Myocyte (in vitro differentiated cells): ENCODE results near the gene CMSS1. TPM values are rescaled to one million over a fixed set of nuclear protein-coding genes. Genes with fewer than 3 reads are reported as not detected.
A peak's percentile ranks its signal among the peaks of the same experiment; 100 is the strongest.

ENCODE experiments used
- DNase-seq: peaks from one replicate; pipeline ENCODE4 v3.0.0-alpha.2; 2012; ENCODE audit warnings: low read depth
- total RNA-seq: library from RNA; depleted of rRNA; stranded (reverse); fragments of >200 nt; gene quantifications from 2 replicates; pipeline ENCODE4 v1.2.3, GENCODE V29; 2014

The CMSS1 gene
- total RNA-seq, 1 donor from 2014 or later, result 27.2 TPM

- DNase-seq, result no peak
These were observed 165.0 kb downstream of the CMSS1 start for GRCh38 chr3:99982650-99983049.

- DNase-seq, result no peak
These were observed 166.5 kb downstream of the CMSS1 start for GRCh38 chr3:99984139-99984538.

GRCh38 chr3:99984668-99985067 is 167.0 kb downstream of the CMSS1 start:
- DNase-seq, result no peak

- no peak for DNase-seq
These were observed 172.5 kb downstream of the CMSS1 start for GRCh38 chr3:99990179-99990578.

GRCh38 chr3:99997293-99997692 is 179.6 kb downstream of the CMSS1 start:
- DNase-seq, result no peak

- DNase-seq, result no peak
These were observed 181.9 kb downstream of the CMSS1 start for GRCh38 chr3:99999536-99999935.

- DNase-seq, result no peak
These were observed 183.4 kb downstream of the CMSS1 start for GRCh38 chr3:100001083-100001482.

- DNase-seq, result no peak
These were observed 184.0 kb downstream of the CMSS1 start for GRCh38 chr3:100001526-100002270.

GRCh38 chr3:100002599-100003350 is 185.1 kb downstream of the CMSS1 start:
- no peak for DNase-seq

GRCh38 chr3:100003609-100004503 is 186.2 kb downstream of the CMSS1 start:
- no peak for DNase-seq

- no peak for DNase-seq
These were observed 187.3 kb downstream of the CMSS1 start for GRCh38 chr3:100004931-100005330.

GRCh38 chr3:100005665-100006393 is 188.2 kb downstream of the CMSS1 start:
- DNase-seq, result peak; percentile 73

- peak; percentile 48 for DNase-seq
These were observed 189.1 kb downstream of the CMSS1 start for GRCh38 chr3:100006570-100007271.

- DNase-seq, result no peak
These were observed 189.7 kb downstream of the CMSS1 start for GRCh38 chr3:100007313-100007712.

- DNase-seq, result no peak
These were observed 190.5 kb downstream of the CMSS1 start for GRCh38 chr3:100008081-100008698.

GRCh38 chr3:100009276-100010086 is 191.8 kb downstream of the CMSS1 start:
- DNase-seq, result no peak

- no peak for DNase-seq
These were observed 192.4 kb downstream of the CMSS1 start for GRCh38 chr3:100010087-100010417.

GRCh38 chr3:100018806-100019205 is 201.1 kb downstream of the CMSS1 start:
- no peak for DNase-seq

GRCh38 chr3:100019719-100020118 is 202.1 kb downstream of the CMSS1 start:
- no peak for DNase-seq
